Activated CD8-positive, alpha-beta T cell treated with anti-CD3 and anti-CD28 coated beads for 36 hours (primary cell): ENCODE measurements around the gene NOVA2. TPM values are rescaled to one million over a fixed set of nuclear protein-coding genes. Genes with fewer than 3 reads are reported as not detected.

Experiments used
- ATAC-seq: fragments of 200-7000 bp; cut with Tn5 transposase; one replicate; pipeline ENCODE4 v1.10.0; 2021; ENCODE audit warnings: mild to moderate bottlenecking, moderate library complexity
- CTCF ChIA-PET: fragments of 350-600 bp; sonication (Branson Sonifier 250); formaldehyde crosslinking; loops from one replicate; lab custom pipeline; 2021; ENCODE audit warnings: antibody characterized with exemption; lab: Charles Lee
- POLR2A ChIA-PET: fragments of 350-600 bp; sonication (Branson Sonifier 250); formaldehyde crosslinking; loops from one replicate; lab custom pipeline; 2021; ENCODE audit warnings: antibody characterized with exemption; lab: Charles Lee
- DNase-seq: peaks from one replicate; pipeline ENCODE4 v3.0.0-alpha.2; 2020
- H3K27ac Mint-ChIP-seq: one replicate; pipeline ENCODE4 v1.8.0; 2021; ENCODE audit warnings: mild to moderate bottlenecking, mixed read lengths
- H3K27me3 Mint-ChIP-seq: one replicate; pipeline ENCODE4 v1.8.0; 2021; ENCODE audit warnings: mixed read lengths
- H3K36me3 Mint-ChIP-seq: one replicate; pipeline ENCODE4 v1.8.0; 2021; ENCODE audit warnings: low read depth, mixed read lengths
- H3K4me1 Mint-ChIP-seq: one replicate; pipeline ENCODE4 v1.8.0; 2021; ENCODE audit warnings: low read depth, mixed read lengths
- H3K4me3 Mint-ChIP-seq: one replicate; pipeline ENCODE4 v1.8.0; 2021; ENCODE audit warnings: mild to moderate bottlenecking, moderate library complexity, mixed read lengths
- H3K9me3 Mint-ChIP-seq: one replicate; pipeline ENCODE4 v1.8.0; 2021; ENCODE audit warnings: mixed read lengths
- CTCF ChIP-seq: fragments of 200-600 bp; IDR thresholded peaks from one replicate; pipeline ENCODE4 v1.8.0; 2022; ENCODE audit warnings: antibody characterized with exemption, mild to moderate bottlenecking
- intact Hi-C: fragments of 100-400 bp; cut with micrococcal nuclease; formaldehyde crosslinking; loops from one replicate; pipeline ENCODE4 v1.10.0; 2022
- total RNA-seq, 2 experiments: library from RNA; stranded (reverse); gene quantifications; one replicate each; pipeline ENCODE4 v1.2.3, GENCODE V29; 2021

The NOVA2 gene
- total RNA-seq, 2 experiments from 2014 or later, result not detected

GRCh38 chr19:46017874-46018675 lies 44.4 kb upstream of the NOVA2 start:
- H3K27ac Mint-ChIP-seq, result no peak overlapping the region
- H3K4me3 Mint-ChIP-seq, result no peak overlapping the region
- CTCF ChIA-PET, result interaction anchor here (0.9 to 5.8 kb wide), 6 partner anchors 11 to 250 kb away, joined by 3 to 47 read pairs (median 4); partner anchors contain the start of genes CCDC61 and MYPOP
- peaks cover 5% of the 10 kb centered on the region for H3K36me3 Mint-ChIP-seq
- POLR2A ChIA-PET, result no interaction called here
- H3K4me1 Mint-ChIP-seq, result peaks cover 16% of the 10 kb centered on the region
- H3K27me3 Mint-ChIP-seq, result peaks cover 11% of the 10 kb centered on the region
- TF ChIP-seq CTCF, result no peak
- intact Hi-C loops, result no loop called here
- no peak for DNase-seq
- no peaks in the 10 kb centered on the region for H3K9me3 Mint-ChIP-seq
- ATAC-seq, result no peak

- Mint-ChIP-seq H3K4me1 (peaks cover 16% of the 10 kb centered on the region), H3K27me3 (peaks cover 11% of the 10 kb centered on the region), H3K4me3 (peak overlapping the region; percentile 15), H3K27ac (no peak overlapping the region), H3K36me3 (peaks cover 7% of the 10 kb centered on the region), H3K9me3 (no peaks in the 10 kb centered on the region)
- DNase-seq (no peak), ATAC-seq (no peak)
- TF ChIP-seq CTCF, result peak; percentile 49
- intact Hi-C loops, result no loop called here
- ChIA-PET CTCF (interaction anchor here (0.6 to 5.8 kb wide), 18 partner anchors 9 to 251 kb away, joined by 3 to 47 read pairs (median 3); partner anchors contain the start of genes CCDC61 and MYPOP), POLR2A (interaction anchor here (0.9 to 1.0 kb wide), 2 partner anchors 21 to 131 kb away, joined by 3 read pairs; partner anchors contain the start of gene IRF2BP1)
Measured at GRCh38 chr19:46017095-46017429, 43.4 kb upstream of the NOVA2 start.

GRCh38 chr19:46016426-46017094 lies 42.9 kb upstream of the NOVA2 start:
- CTCF ChIA-PET, result interaction anchor here (0.6 to 5.8 kb wide), 18 partner anchors 9 to 252 kb away, joined by 3 to 47 read pairs (median 3); partner anchors contain the start of genes CCDC61 and MYPOP
- POLR2A ChIA-PET, result interaction anchor here (0.6 to 1.0 kb wide), 3 partner anchors 21 to 531 kb away, joined by 3 read pairs; partner anchors contain the start of gene IRF2BP1
- H3K4me3 Mint-ChIP-seq, result peak overlapping the region; percentile 68
- peaks cover 11% of the 10 kb centered on the region for H3K27me3 Mint-ChIP-seq
- no peaks in the 10 kb centered on the region for H3K9me3 Mint-ChIP-seq
- intact Hi-C loops, result no loop called here
- H3K36me3 Mint-ChIP-seq, result peaks cover 8% of the 10 kb centered on the region
- peak; percentile 67 for ATAC-seq
- peak overlapping the region; percentile 14 for H3K27ac Mint-ChIP-seq
- peaks cover 16% of the 10 kb centered on the region for H3K4me1 Mint-ChIP-seq
- DNase-seq, result peak; percentile 82
- TF ChIP-seq CTCF, result peak; percentile 85

GRCh38 chr19:46015687-46016425 lies 42.2 kb upstream of the NOVA2 start:
- peak overlapping the region; percentile 68 for H3K4me3 Mint-ChIP-seq
- no peak for TF ChIP-seq CTCF
- H3K27ac Mint-ChIP-seq, result peak overlapping the region; percentile 14
- intact Hi-C loops, result no loop called here
- ATAC-seq (peak; percentile 52), DNase-seq (peak; percentile 68)
- peaks cover 11% of the 10 kb centered on the region for H3K27me3 Mint-ChIP-seq
- ChIA-PET POLR2A (interaction anchor here (0.6 kb wide), 1 partner anchor 531 kb away, joined by 3 read pairs; no protein-coding TSS in a partner anchor), CTCF (interaction anchor here (0.8 to 5.8 kb wide), 9 partner anchors 9 to 249 kb away, joined by 3 to 47 read pairs (median 5); partner anchors contain the start of genes CCDC61 and MYPOP)
- H3K4me1 Mint-ChIP-seq, result peaks cover 16% of the 10 kb centered on the region
- peaks cover 11% of the 10 kb centered on the region for H3K36me3 Mint-ChIP-seq
- H3K9me3 Mint-ChIP-seq, result no peaks in the 10 kb centered on the region
